ENCODE results near the gene USP17L12. TPM values are rescaled to one million over a fixed set of nuclear protein-coding genes. Genes with fewer than 3 reads are reported as not detected.

The USP17L12 gene, protein sequence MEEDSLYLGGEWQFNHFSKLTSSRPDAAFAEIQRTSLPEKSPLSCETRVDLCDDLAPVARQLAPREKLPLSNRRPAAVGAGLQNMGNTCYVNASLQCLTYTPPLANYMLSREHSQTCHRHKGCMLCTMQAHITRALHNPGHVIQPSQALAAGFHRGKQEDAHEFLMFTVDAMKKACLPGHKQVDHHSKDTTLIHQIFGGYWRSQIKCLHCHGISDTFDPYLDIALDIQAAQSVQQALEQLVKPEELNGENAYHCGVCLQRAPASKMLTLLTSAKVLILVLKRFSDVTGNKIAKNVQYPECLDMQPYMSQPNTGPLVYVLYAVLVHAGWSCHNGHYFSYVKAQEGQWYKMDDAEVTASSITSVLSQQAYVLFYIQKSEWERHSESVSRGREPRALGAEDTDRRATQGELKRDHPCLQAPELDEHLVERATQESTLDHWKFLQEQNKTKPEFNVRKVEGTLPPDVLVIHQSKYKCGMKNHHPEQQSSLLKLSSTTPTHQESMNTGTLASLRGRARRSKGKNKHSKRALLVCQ
- not detected in 5 replicates for total RNA-seq (2022; extraction: Qiagen RNA extraction)

GRCh38 chr4:9219852-9220251 is at the start of gene USP17L12:
Gene USP17L12, plus strand, starts transcription at chr4:9220152. Its CDS starts 0 bp downstream, at chr4:9220152.

GRCh38 chr4:9210357-9210756 is 9.6 kb upstream of the USP17L12 start, which contains the start of gene USP17L10:
Gene USP17L10, plus strand, starts transcription at chr4:9210657. Its CDS starts 0 bp downstream, at chr4:9210657.

DNA sequence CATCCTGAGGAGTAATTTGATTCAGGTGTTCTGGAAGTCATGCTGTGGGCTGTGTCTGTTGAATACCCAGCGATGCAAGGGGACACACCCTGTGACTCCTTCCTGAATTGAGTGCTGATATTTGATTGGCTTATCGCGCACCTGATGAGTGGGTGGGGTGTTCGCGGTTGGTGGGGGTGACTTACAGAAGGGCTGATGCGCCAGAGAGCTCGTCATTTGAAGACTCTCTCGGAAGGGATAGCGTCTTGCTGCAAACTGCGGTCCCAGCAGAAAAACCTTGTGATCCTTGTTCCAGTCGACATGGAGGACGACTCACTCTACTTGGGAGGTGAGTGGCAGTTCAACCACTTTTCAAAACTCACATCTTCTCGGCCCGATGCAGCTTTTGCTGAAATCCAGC is 4.8 kb upstream of the USP17L12 start, which contains the start of gene USP17L11:
USP17L11 (plus strand) TSS at position 301 of the 400 bp plus-strand sequence; CDS start at position 301, 0 bp downstream.

GRCh38 chr4:9224596-9224995 is 4.6 kb downstream of the USP17L12 start, which contains the start of gene USP17L13:
Gene USP17L13, plus strand, starts transcription at chr4:9224896. Its CDS starts 0 bp downstream, at chr4:9224896.

GRCh38 chr4:9234085-9234484 is 14.1 kb downstream of the USP17L12 start, which contains the start of gene USP17L15:
Gene USP17L15, plus strand, starts transcription at chr4:9234385. Its CDS starts 0 bp downstream, at chr4:9234385.

GRCh38 chr4:9243579-9243978 is 23.6 kb downstream of the USP17L12 start, which contains the start of gene USP17L17:
Gene USP17L17, plus strand, starts transcription at chr4:9243879. Its CDS starts 0 bp downstream, at chr4:9243879.

GRCh38 chr4:9247953-9248680 is 28.2 kb downstream of the USP17L12 start, which contains the start of gene USP17L18:
Gene USP17L18, plus strand, starts transcription at chr4:9248630. Its CDS starts 0 bp downstream, at chr4:9248630.

GRCh38 chr4:9253078-9253477 is 33.1 kb downstream of the USP17L12 start, which contains the start of gene USP17L19:
Gene USP17L19, plus strand, starts transcription at chr4:9253378. Its CDS starts 0 bp downstream, at chr4:9253378.

DNA sequence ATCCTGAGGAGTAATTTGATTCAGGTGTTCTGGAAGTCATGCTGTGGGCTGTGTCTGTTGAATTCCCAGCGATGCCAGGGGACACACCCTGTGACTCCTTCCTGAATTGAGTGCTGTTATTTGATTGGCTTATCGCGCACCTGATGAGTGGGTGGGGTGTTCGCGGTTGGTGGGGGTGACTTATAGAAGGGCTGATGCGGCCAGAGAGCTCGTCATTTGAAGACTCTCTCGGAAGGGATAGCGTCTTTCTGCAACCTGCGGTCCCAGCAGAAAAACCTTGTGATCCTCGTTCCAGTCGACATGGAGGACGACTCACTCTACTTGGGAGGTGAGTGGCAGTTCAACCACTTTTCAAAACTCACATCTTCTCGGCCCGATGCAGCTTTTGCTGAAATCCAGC is 37.9 kb downstream of the USP17L12 start, which contains the start of gene USP17L20:
USP17L20 (plus strand) TSS at position 301 of the 400 bp plus-strand sequence; CDS start at position 301, 0 bp downstream.

GRCh38 chr4:9262572-9262971 is 42.6 kb downstream of the USP17L12 start, which contains the start of gene USP17L21:
Gene USP17L21, plus strand, starts transcription at chr4:9262872. Its CDS starts 0 bp downstream, at chr4:9262872.

DNA sequence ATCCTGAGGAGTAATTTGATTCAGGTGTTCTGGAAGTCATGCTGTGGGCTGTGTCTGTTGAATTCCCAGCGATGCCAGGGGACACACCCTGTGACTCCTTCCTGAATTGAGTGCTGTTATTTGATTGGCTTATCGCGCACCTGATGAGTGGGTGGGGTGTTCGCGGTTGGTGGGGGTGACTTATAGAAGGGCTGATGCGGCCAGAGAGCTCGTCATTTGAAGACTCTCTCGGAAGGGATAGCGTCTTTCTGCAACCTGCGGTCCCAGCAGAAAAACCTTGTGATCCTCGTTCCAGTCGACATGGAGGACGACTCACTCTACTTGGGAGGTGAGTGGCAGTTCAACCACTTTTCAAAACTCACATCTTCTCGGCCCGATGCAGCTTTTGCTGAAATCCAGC is 47.4 kb downstream of the USP17L12 start, which contains the start of gene USP17L22:
USP17L22 (plus strand) TSS at position 301 of the 400 bp plus-strand sequence; CDS start at position 301, 0 bp downstream.

Other genes starting within 250 kb of the USP17L12 start
- not detected in 5 replicates for gene FAM90A26, start 49.7 kb upstream of the USP17L12 start, total RNA-seq (2022; extraction: Qiagen RNA extraction)
- not detected in 5 replicates for gene USP17L10, start 9.5 kb upstream of the USP17L12 start, total RNA-seq (2022; extraction: Qiagen RNA extraction)
- not detected in 5 replicates for gene USP17L11, start 4.7 kb upstream of the USP17L12 start, total RNA-seq (2022; extraction: Qiagen RNA extraction)
- gene USP17L13, start 4.7 kb downstream of the USP17L12 start, total RNA-seq (2022; extraction: Qiagen RNA extraction) = not detected in 5 replicates
- gene USP17L15, start 14.2 kb downstream of the USP17L12 start, total RNA-seq (2022; extraction: Qiagen RNA extraction) = not detected in 5 replicates
- gene USP17L17, start 23.7 kb downstream of the USP17L12 start, total RNA-seq (2022; extraction: Qiagen RNA extraction) = not detected in 5 replicates
- not detected in 5 replicates for gene USP17L18, start 28.5 kb downstream of the USP17L12 start, total RNA-seq (2022; extraction: Qiagen RNA extraction)
- not detected in 5 replicates for gene USP17L19, start 33.2 kb downstream of the USP17L12 start, total RNA-seq (2022; extraction: Qiagen RNA extraction)
- not detected in 5 replicates for gene USP17L20, start 38.0 kb downstream of the USP17L12 start, total RNA-seq (2022; extraction: Qiagen RNA extraction)
- not detected in 5 replicates for gene USP17L21, start 42.7 kb downstream of the USP17L12 start, total RNA-seq (2022; extraction: Qiagen RNA extraction)
- gene USP17L22, start 47.5 kb downstream of the USP17L12 start, total RNA-seq (2022; extraction: Qiagen RNA extraction) = not detected in 5 replicates
- not detected in 5 replicates for gene USP17L24, start 105.0 kb downstream of the USP17L12 start, total RNA-seq (2022; extraction: Qiagen RNA extraction)
- gene USP17L25, start 109.8 kb downstream of the USP17L12 start, total RNA-seq (2022; extraction: Qiagen RNA extraction) = not detected in 5 replicates
- gene USP17L26, start 114.5 kb downstream of the USP17L12 start, total RNA-seq (2022; extraction: Qiagen RNA extraction) = not detected in 5 replicates
- not detected in 5 replicates for gene USP17L5, start 119.3 kb downstream of the USP17L12 start, total RNA-seq (2022; extraction: Qiagen RNA extraction)
- gene USP17L27, start 124.0 kb downstream of the USP17L12 start, total RNA-seq (2022; extraction: Qiagen RNA extraction) = not detected in 5 replicates
- gene USP17L28, start 128.7 kb downstream of the USP17L12 start, total RNA-seq (2022; extraction: Qiagen RNA extraction) = not detected in 5 replicates
- gene USP17L29, start 133.5 kb downstream of the USP17L12 start, total RNA-seq (2022; extraction: Qiagen RNA extraction) = not detected in 5 replicates
- not detected in 5 replicates for gene USP17L30, start 143.0 kb downstream of the USP17L12 start, total RNA-seq (2022; extraction: Qiagen RNA extraction)
- not detected in 5 replicates for gene DEFB131A, start 224.3 kb downstream of the USP17L12 start, total RNA-seq (2022; extraction: Qiagen RNA extraction)